SK-N-SH (cell line): Measurements from ENCODE around the gene CMPK1. TPM values are rescaled to one million over a fixed set of nuclear protein-coding genes. Genes with fewer than 3 reads are reported as not detected.

Experiments used
- CTCF ChIA-PET: fragments of 300-600, 350-600 bp; formaldehyde crosslinking; extraction: SDS; loops from one replicate; lab custom pipeline; 2021; lab: Yijun Ruan, JAX
- POLR2A ChIA-PET: fragments of 350-600 bp; sonication (Branson Sonifier 250); formaldehyde crosslinking; extraction: SDS; loops from one replicate; lab custom pipeline; 2020; ENCODE audit warnings: antibody characterized with exemption, inconsistent platforms; lab: Yijun Ruan, JAX
- DNase-seq: peaks from one replicate; pipeline ENCODE4 v3.0.0; 2012
- H2AFZ ChIP-seq: fragments of 200-600 bp; sonication (generic); 2 replicates; pipeline ENCODE4 v1.8.1; 2016; ENCODE audit warnings: antibody characterized with exemption, mild to moderate bottlenecking, low read depth
- H3F3A ChIP-seq: fragments of 200-600 bp; sonication (generic); replicated peaks from 2 replicates; pipeline ENCODE3; 2016; ENCODE audit warnings: antibody characterized with exemption, mild to moderate bottlenecking; ENCODE audit not compliant: insufficient read depth
- H3K27ac ChIP-seq, 2 experiments: fragments of 200-500 bp in 1 of 2; fragments of 200-600 bp in 1 of 2; sonication (Bioruptor generic) in 1 of 2; sonication (generic), shearing (Covaris generic) in 1 of 2; 2 replicates each; pipeline versions ENCODE4 v1.5.1 to v1.6.1; 2014 to 2016; ENCODE audit warnings: low read depth in 2 of 2, inconsistent platforms in 1 of 2, low read length in 1 of 2, mild to moderate bottlenecking in 1 of 2, mixed read lengths in 1 of 2
- H3K27me3 ChIP-seq: fragments of 200-600 bp; sonication (generic), shearing (Covaris generic); 2 replicates; pipeline ENCODE4 v1.6.1; 2016; ENCODE audit warnings: mixed run types; ENCODE audit not compliant: insufficient read depth
- H3K36me3 ChIP-seq, 2 experiments: fragments of 200-500 bp in 1 of 2; fragments of 200-600 bp in 1 of 2; sonication (Bioruptor generic) in 1 of 2; sonication (generic) in 1 of 2; replicated peaks in 1 of 2; 2 replicates each; pipeline versions ENCODE3 to v1.5.1; 2014 to 2016; ENCODE audit warnings: low read length in 1 of 2, mild to moderate bottlenecking in 1 of 2; ENCODE audit not compliant: insufficient read depth in 2 of 2, control insufficient read depth in 1 of 2
- H3K4me1 ChIP-seq, 2 experiments: fragments of 200-500 bp in 1 of 2; fragments of 200-600 bp in 1 of 2; sonication (Bioruptor generic) in 1 of 2; sonication (generic), shearing (Covaris generic) in 1 of 2; 2 replicates each; pipeline versions ENCODE4 v1.5.1 to v1.6.1; 2014 to 2016; ENCODE audit warnings: low read depth in 1 of 2, low read length in 1 of 2, mixed run types in 1 of 2; ENCODE audit not compliant: insufficient read depth in 2 of 2, control insufficient read depth in 1 of 2
- H3K4me2 ChIP-seq: fragments of 200-600 bp; sonication (generic), shearing (Covaris generic); 2 replicates; pipeline ENCODE4 v1.6.1; 2017; ENCODE audit warnings: mixed run types
- H3K4me3 ChIP-seq, 2 experiments: fragments of 200-500 bp in 1 of 2; fragments of 200-600 bp in 1 of 2; sonication (Bioruptor generic) in 1 of 2; sonication (generic), shearing (Covaris generic) in 1 of 2; 2 replicates each; pipeline versions ENCODE4 v1.5.1 to v1.8.1; 2014 to 2016; ENCODE audit warnings: low read depth in 2 of 2, inconsistent platforms in 1 of 2, low read length in 1 of 2, mild to moderate bottlenecking in 1 of 2, mixed read lengths in 1 of 2, moderate library complexity in 1 of 2
- H3K79me2 ChIP-seq: fragments of 200-600 bp; sonication (generic); 2 replicates; pipeline ENCODE4 v1.8.1; 2017; ENCODE audit warnings: mild to moderate bottlenecking; ENCODE audit not compliant: insufficient read depth
- H3K9ac ChIP-seq: fragments of 200-600 bp; sonication (generic); 2 replicates; pipeline ENCODE4 v1.6.1; 2017; ENCODE audit warnings: mixed run types
- H3K9me2 ChIP-seq: fragments of 200-600 bp; sonication (generic); 2 replicates; pipeline ENCODE4 v1.6.1; 2017; ENCODE audit warnings: mixed run types
- H3K9me3 ChIP-seq: fragments of 200-600 bp; sonication (generic); 2 replicates; pipeline ENCODE4 v1.6.1; 2017; ENCODE audit warnings: mixed run types, mild to moderate bottlenecking, moderate library complexity
- H4K20me1 ChIP-seq: fragments of 200-600 bp; sonication (generic); 2 replicates; pipeline ENCODE4 v1.6.1; 2017; ENCODE audit warnings: mild to moderate bottlenecking, mixed run types; ENCODE audit not compliant: insufficient read depth
- EP300 ChIP-seq, 2 experiments: IDR thresholded peaks; 2 replicates each; pipeline versions ENCODE4 v1.4.0 to v1.6.1; 2012; ENCODE audit warnings: borderline replicate concordance in 1 of 2, low read depth in 1 of 2, low read length in 1 of 2
- EZH2phosphoT487 ChIP-seq: fragments of 200-600 bp; sonication (generic); IDR thresholded peaks from 2 replicates; pipeline ENCODE4 v1.6.1; 2017; ENCODE audit warnings: low read depth, mixed run types, mild to moderate bottlenecking, antibody characterized with exemption, moderate library complexity, borderline replicate concordance
- FOSL2 ChIP-seq: IDR thresholded peaks from 2 replicates; pipeline ENCODE4 v1.4.0; 2012; ENCODE audit warnings: low read depth, mild to moderate bottlenecking, moderate library complexity, borderline replicate concordance
- FOXM1 ChIP-seq: IDR thresholded peaks from 2 replicates; pipeline ENCODE4 v1.4.0; 2012; ENCODE audit warnings: low read depth, mild to moderate bottlenecking
- GATA2 ChIP-seq: sonication (generic); formaldehyde crosslinking; IDR thresholded peaks from 2 replicates; pipeline ENCODE4 v1.5.0; 2020; ENCODE audit warnings: mild to moderate bottlenecking, missing genetic modification reagents
- NFIC ChIP-seq: IDR thresholded peaks from 2 replicates; pipeline ENCODE4 v1.4.0; 2012; ENCODE audit warnings: borderline replicate concordance
- RFX5 ChIP-seq: IDR thresholded peaks from 2 replicates; pipeline ENCODE4 v1.6.1; 2012; ENCODE audit warnings: mild to moderate bottlenecking, improper control_type of control experiment, low read length
- RXRA ChIP-seq: IDR thresholded peaks from 2 replicates; pipeline ENCODE4 v1.4.0; 2012; ENCODE audit warnings: low read depth, mild to moderate bottlenecking, borderline replicate concordance
- TEAD4 ChIP-seq: IDR thresholded peaks from 2 replicates; pipeline ENCODE4 v1.4.0; 2012; ENCODE audit warnings: mild to moderate bottlenecking, borderline replicate concordance; ENCODE audit not compliant: insufficient read depth
- YY1 ChIP-seq: IDR thresholded peaks from 2 replicates; pipeline ENCODE4 v1.4.0; 2012; ENCODE audit warnings: low read depth, mild to moderate bottlenecking
- WGBS: methylation state at CpG from one replicate; pipeline ENCODE4 v1.1.6; 2017; ENCODE audit warnings: low lambda C conversion rate; 5-methylcytosine and 5-hydroxymethylcytosine counted together
- polyA plus RNA-seq, 3 experiments: library from polyadenylated mRNA; depleted of rRNA; stranded (reverse); fragments of >200 nt; gene quantifications; 2 replicates each; pipeline ENCODE4 v1.2.3, GENCODE V29; 2012
- TF ChIP-seq, protein P1 (sequence below): fragments of 150-350 bp; IDR thresholded peaks from 2 replicates; pipeline ENCODE4 v1.6.1; 2017; ENCODE audit warnings: antibody characterized with exemption, low read length, low read depth, borderline replicate concordance
- TF ChIP-seq, protein P2 (sequence below): IDR thresholded peaks from 2 replicates; pipeline ENCODE4 v1.6.1; 2012; ENCODE audit warnings: mild to moderate bottlenecking, low read depth, low read length, moderate library complexity
- TF ChIP-seq, protein P3 (sequence below): IDR thresholded peaks from 2 replicates; pipeline ENCODE4; 2012
- TF ChIP-seq, protein P4 (sequence below): fragments of 150-350 bp; IDR thresholded peaks from 2 replicates; pipeline ENCODE4 v1.6.1; 2016; ENCODE audit warnings: mild to moderate bottlenecking, low read depth, low read length

Gene CMPK1
- polyA plus RNA-seq, 1 of the 3 experiments (the other 2 are of a cell fraction), result 17.5 TPM

DNA sequence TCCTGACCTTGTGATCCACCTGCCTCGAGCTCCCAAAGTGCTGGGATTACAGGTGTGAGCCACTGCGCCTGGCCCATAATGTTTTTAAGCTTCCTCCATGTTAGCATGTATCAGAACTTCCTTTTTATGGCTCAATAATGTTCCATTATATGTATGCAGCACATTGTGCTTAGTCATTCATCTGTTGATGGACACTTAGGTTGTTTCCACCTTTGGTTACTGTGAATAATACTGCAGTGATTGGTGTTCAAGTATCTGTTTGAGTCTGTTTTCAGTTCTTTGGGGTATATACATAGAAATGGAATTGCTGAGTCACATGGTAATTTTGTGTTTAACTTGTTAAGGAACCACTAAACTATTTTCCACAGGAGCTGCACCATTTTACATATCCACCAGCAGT lies 17.7 kb downstream of the CMPK1 start:
- peaks cover 99% of the 10 kb centered on the region for H3K79me2 ChIP-seq
- H3K9me2 ChIP-seq, result no peaks in the 10 kb centered on the region
- peaks cover 54% of the 10 kb centered on the region for H4K20me1 ChIP-seq
- peaks cover 0 to 7% of the 10 kb centered on the region in 2 experiments for H3K36me3 ChIP-seq
- no peaks in the 10 kb centered on the region for H3K27me3 ChIP-seq
- H3K4me3 ChIP-seq, result no peak overlapping the region
- H3K9me3 ChIP-seq, result no peaks in the 10 kb centered on the region
- no peaks in the 10 kb centered on the region for H3F3A ChIP-seq
- H2AFZ ChIP-seq, result no peak overlapping the region
- ChIA-PET CTCF (interaction anchor here (1.3 to 1.6 kb wide), 2 partner anchors 88 to 99 kb away, joined by 3 to 4 read pairs; no protein-coding TSS in a partner anchor), POLR2A (interaction anchor here (0.6 kb wide), 1 partner anchor 36 kb away, joined by 3 read pairs; no protein-coding TSS in a partner anchor)
- H3K4me2 ChIP-seq, result no peak overlapping the region
- WGBS, result 100% methylated on average over 2 of the region's 2 CpGs
- H3K27ac ChIP-seq, result 0 out of 4 replicates have a peak overlapping the region, but pooled peaks of 1 of the 2 experiments have one; percentile 4
- DNase-seq, result no peak
- H3K4me1 ChIP-seq, result peaks cover 0 to 6% of the 10 kb centered on the region in 2 experiments; a peak in 2 of 4 replicates
- no peak for TF ChIP-seq RFX5
- no peak for TF ChIP-seq GATA2
- no peak overlapping the region for H3K9ac ChIP-seq

DNA sequence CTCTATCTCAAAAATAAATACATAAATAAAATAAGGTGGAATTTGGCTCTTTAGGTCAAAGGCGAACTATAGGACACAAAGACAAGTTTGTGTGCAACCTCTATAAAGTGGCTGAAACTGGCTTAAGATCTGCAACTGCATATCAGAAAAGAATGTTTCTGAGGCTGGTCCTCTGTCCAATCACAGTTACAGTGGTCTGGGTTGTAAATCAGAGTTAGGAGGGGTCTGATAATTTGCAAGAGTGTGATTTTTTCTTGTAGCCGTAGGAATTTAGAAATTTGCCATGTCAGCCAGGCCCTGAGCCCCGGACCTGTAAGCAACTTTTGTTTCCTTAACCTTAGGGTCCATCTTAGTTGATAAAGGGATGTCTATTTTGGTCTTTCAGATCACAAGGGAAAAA lies 27.8 kb downstream of the CMPK1 start:
- Histone ChIP-seq H3K4me2 (no peak overlapping the region), H2AFZ (no peak overlapping the region), H3K27me3 (no peaks in the 10 kb centered on the region), H3K9ac (no peak overlapping the region), H3K27ac (no peak overlapping the region), H3K4me1 (no peaks in the 10 kb centered on the region), H3F3A (no peaks in the 10 kb centered on the region), H3K9me3 (no peaks in the 10 kb centered on the region), H3K79me2 (peaks cover 94% of the 10 kb centered on the region), H3K36me3 (peaks cover 0 to 7% of the 10 kb centered on the region in 2 experiments), H3K4me3 (no peak overlapping the region)
- ChIA-PET CTCF (no interaction called here), POLR2A (no interaction called here)
- 96% methylated on average over 3 of the region's 3 CpGs for WGBS
- TF ChIP-seq NFIC, result no peak
- TF ChIP-seq, all 33 proteins: peak for 0
- Histone ChIP-seq H4K20me1 (peaks cover 28% of the 10 kb centered on the region; the same call in 1 of the 2 replicates), H3K9me2 (no peaks in the 10 kb centered on the region)
- no peak for DNase-seq

DNA sequence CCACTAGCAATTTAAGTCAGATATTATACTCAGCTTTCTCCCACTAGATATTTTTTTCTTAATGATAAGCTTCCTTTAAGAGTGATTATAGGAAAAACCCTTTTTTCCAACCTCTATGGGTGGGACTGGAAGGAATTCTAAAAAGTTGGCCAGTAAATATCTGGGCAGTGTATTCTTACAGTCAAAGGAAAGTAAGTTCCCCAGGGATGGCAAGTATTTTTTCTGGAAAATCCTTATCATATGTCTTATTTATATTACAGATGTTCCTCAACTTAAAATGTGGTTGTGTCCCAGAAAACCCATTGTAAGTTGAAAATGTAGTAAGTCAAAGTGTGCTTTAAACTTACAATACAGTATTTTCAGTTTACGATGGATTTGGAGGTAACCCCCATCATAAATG lies 29.2 kb downstream of the CMPK1 start:
- no peak overlapping the region for H3K4me3 ChIP-seq
- H3K9me3 ChIP-seq, result no peaks in the 10 kb centered on the region
- peaks cover 91% of the 10 kb centered on the region for H3K79me2 ChIP-seq
- H3K9ac ChIP-seq, result no peak overlapping the region
- no peak for DNase-seq
- H2AFZ ChIP-seq, result no peak overlapping the region
- H3K27ac ChIP-seq, result no peak overlapping the region
- no peaks in the 10 kb centered on the region for H3K9me2 ChIP-seq
- H3K4me1 ChIP-seq, result no peaks in the 10 kb centered on the region
- H3K27me3 ChIP-seq, result no peaks in the 10 kb centered on the region
- no peaks in the 10 kb centered on the region for H3F3A ChIP-seq
- no peak overlapping the region for H3K4me2 ChIP-seq
- H3K36me3 ChIP-seq, result peaks cover 0 to 2% of the 10 kb centered on the region in 2 experiments
- WGBS, result 100% methylated on average over 1 of the region's 1 CpG
- CTCF ChIA-PET, result interaction anchor here (0.9 to 1.2 kb wide), 2 partner anchors 8 to 26 kb away, joined by 3 read pairs; no protein-coding TSS in a partner anchor
- POLR2A ChIA-PET, result no interaction called here
- peaks cover 28% of the 10 kb centered on the region; the same call in 1 of the 2 replicates for H4K20me1 ChIP-seq
- TF ChIP-seq EZH2phosphoT487 (no peak), GATA2 (no peak), YY1 (no peak), FOXM1 (no peak), FOSL2 (no peak), TEAD4 (no peak), EP300 (IDR thresholded peaks at IDR 0.05; ENCODE audit: borderline replicate concordance in 1 of 2, low read depth in 1 of 2, low read length in 1 of 2) (no peak), RXRA (no peak)
- TF ChIP-seq, protein P1, sequence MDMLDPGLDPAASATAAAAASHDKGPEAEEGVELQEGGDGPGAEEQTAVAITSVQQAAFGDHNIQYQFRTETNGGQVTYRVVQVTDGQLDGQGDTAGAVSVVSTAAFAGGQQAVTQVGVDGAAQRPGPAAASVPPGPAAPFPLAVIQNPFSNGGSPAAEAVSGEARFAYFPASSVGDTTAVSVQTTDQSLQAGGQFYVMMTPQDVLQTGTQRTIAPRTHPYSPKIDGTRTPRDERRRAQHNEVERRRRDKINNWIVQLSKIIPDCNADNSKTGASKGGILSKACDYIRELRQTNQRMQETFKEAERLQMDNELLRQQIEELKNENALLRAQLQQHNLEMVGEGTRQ, result no peak
- TF ChIP-seq, protein P2, sequence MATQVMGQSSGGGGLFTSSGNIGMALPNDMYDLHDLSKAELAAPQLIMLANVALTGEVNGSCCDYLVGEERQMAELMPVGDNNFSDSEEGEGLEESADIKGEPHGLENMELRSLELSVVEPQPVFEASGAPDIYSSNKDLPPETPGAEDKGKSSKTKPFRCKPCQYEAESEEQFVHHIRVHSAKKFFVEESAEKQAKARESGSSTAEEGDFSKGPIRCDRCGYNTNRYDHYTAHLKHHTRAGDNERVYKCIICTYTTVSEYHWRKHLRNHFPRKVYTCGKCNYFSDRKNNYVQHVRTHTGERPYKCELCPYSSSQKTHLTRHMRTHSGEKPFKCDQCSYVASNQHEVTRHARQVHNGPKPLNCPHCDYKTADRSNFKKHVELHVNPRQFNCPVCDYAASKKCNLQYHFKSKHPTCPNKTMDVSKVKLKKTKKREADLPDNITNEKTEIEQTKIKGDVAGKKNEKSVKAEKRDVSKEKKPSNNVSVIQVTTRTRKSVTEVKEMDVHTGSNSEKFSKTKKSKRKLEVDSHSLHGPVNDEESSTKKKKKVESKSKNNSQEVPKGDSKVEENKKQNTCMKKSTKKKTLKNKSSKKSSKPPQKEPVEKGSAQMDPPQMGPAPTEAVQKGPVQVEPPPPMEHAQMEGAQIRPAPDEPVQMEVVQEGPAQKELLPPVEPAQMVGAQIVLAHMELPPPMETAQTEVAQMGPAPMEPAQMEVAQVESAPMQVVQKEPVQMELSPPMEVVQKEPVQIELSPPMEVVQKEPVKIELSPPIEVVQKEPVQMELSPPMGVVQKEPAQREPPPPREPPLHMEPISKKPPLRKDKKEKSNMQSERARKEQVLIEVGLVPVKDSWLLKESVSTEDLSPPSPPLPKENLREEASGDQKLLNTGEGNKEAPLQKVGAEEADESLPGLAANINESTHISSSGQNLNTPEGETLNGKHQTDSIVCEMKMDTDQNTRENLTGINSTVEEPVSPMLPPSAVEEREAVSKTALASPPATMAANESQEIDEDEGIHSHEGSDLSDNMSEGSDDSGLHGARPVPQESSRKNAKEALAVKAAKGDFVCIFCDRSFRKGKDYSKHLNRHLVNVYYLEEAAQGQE, result no peak
- TF ChIP-seq, protein P3, sequence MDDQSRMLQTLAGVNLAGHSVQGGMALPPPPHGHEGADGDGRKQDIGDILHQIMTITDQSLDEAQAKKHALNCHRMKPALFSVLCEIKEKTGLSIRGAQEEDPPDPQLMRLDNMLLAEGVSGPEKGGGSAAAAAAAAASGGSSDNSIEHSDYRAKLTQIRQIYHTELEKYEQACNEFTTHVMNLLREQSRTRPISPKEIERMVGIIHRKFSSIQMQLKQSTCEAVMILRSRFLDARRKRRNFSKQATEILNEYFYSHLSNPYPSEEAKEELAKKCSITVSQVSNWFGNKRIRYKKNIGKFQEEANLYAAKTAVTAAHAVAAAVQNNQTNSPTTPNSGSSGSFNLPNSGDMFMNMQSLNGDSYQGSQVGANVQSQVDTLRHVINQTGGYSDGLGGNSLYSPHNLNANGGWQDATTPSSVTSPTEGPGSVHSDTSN, result no peak
- TF ChIP-seq, protein P4, sequence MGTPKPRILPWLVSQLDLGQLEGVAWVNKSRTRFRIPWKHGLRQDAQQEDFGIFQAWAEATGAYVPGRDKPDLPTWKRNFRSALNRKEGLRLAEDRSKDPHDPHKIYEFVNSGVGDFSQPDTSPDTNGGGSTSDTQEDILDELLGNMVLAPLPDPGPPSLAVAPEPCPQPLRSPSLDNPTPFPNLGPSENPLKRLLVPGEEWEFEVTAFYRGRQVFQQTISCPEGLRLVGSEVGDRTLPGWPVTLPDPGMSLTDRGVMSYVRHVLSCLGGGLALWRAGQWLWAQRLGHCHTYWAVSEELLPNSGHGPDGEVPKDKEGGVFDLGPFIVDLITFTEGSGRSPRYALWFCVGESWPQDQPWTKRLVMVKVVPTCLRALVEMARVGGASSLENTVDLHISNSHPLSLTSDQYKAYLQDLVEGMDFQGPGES, result no peak
